NCI-H82 treated with DMSO at 0.1 percent for 48 hours (cell line): Measurements from ENCODE around the gene ZNF862.
"Not testable (repeated sequence)": the region's sequence is repeated elsewhere in the genome, so short reads cannot be mapped to it uniquely, and the experiment has no call there.

Experiments
- DNase-seq: peaks from one replicate; lab custom pipeline; 2025; ENCODE audit not compliant: unreplicated experiment; lab: John Stamatoyannopoulos, UW

ZNF862 gene

GRCh38 chr7:149823631-149824199 lies 14.5 kb upstream of the ZNF862 start:
- DNase-seq: no peak

DNA sequence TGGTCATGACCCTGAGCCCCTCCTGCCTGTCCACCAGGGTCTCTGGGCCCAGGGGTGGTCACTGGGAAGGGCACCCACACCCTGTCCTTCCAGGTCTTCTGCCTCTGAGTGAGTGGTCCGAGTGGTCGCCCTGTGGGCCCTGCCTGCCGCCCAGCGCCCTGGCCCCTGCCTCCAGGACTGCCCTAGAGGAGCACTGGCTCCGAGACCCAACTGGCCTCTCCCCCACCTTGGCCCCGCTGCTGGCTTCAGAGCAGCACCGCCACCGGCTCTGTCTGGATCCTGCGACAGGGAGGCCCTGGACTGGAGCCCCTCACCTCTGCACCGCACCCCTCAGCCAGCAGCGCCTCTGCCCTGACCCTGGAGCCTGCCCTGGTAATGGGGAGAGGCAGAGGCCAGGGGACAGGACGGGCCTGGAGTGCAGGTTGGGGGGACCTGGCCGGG lies 13.9 kb upstream of the ZNF862 start:
- DNase-seq: no peak

- DNase-seq: no peak
Measured at GRCh38 chr7:149824748-149825566, 13.2 kb upstream of the ZNF862 start.

GRCh38 chr7:149825567-149826343 lies 12.4 kb upstream of the ZNF862 start:
- no peak for DNase-seq

DNA sequence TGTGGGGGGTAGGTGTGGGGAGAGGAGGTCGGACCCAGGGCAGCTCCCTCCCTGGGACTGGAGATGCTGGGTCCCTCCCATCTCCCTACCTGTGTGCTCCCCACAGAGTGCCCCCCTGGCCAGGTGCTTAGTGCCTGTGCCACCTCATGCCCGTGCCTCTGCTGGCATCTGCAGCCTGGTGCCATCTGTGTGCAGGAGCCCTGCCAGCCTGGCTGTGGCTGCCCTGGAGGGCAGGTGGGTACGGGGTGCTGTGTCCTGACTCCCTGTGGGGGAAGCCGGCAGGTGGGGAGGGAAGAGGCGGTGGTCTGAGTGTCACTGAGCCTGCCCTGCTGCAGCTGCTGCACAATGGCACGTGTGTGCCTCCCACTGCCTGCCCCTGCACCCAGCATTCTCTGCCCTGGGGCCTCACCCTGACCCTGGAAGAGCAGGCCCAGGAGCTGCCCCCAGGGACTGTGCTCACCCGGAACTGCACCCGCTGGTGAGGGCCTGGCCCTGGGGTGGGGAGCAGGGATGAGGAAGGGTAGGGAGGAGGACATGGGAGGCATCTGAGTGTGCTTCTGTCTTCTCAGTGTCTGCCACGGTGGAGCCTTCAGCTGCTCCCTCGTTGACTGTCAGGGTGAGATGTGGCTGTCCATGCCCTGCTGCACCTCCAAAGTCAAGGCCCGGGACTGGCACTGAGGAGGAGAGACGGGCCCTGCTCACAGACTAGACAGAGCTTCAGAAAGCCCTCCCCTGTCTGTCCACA lies 11.7 kb upstream of the ZNF862 start:
- DNase-seq: no peak

GRCh38 chr7:149827089-149827981 lies 10.8 kb upstream of the ZNF862 start:
- no peak for DNase-seq

- no peak for DNase-seq
Measured at GRCh38 chr7:149828357-149829309, 9.5 kb upstream of the ZNF862 start.

DNA sequence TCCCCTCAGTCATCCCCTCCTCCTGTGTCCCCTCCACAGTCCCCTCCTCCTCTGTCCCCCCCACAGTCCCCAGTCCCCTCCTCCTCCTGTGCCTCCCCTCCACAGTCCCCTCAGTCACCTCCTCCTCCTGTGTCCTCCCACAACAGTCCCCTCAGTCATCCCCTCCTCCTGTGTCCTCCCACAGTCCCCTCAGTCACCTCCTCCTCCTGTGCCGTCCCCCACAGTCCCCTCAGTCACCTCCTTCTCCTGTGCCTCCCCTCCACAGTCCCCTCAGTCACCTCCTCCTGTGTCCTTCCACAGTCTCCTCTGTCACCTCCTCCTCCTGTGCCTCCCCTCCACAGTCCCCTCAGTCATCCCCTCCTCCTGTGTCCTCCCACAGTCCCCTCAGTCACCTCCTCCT lies 7.6 kb upstream of the ZNF862 start:
- not testable (repeated sequence) for DNase-seq

- DNase-seq: no peak
Measured at GRCh38 chr7:149830997-149831740, 7.0 kb upstream of the ZNF862 start.

GRCh38 chr7:149831741-149832219 lies 6.4 kb upstream of the ZNF862 start:
- no peak for DNase-seq

- DNase-seq: no peak
Measured at GRCh38 chr7:149832332-149833041, 5.7 kb upstream of the ZNF862 start.

- no peak for DNase-seq
Measured at GRCh38 chr7:149833495-149834130, 4.6 kb upstream of the ZNF862 start.

- no peak for DNase-seq
Measured at GRCh38 chr7:149834601-149835000, 3.6 kb upstream of the ZNF862 start.

DNA sequence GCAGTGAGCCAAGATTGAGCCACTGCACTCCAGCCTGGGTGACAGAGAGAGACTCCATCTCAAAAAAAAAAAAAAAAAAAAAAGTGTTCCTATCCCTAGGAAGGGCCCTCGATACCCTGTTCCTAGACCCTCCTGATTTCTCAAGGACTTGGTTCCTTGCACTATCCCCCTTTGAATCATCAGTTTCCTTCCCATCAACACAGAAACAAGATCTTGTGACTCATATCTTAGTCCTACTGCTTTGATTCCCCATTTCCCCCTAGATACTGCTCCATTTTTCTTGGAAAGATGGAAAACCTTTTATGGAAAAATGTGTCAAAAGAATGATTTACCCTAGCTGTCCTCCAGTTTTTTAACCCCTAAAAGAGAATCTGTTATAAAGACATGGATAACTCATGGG lies 1.7 kb upstream of the ZNF862 start:
- DNase-seq: no peak

DNA sequence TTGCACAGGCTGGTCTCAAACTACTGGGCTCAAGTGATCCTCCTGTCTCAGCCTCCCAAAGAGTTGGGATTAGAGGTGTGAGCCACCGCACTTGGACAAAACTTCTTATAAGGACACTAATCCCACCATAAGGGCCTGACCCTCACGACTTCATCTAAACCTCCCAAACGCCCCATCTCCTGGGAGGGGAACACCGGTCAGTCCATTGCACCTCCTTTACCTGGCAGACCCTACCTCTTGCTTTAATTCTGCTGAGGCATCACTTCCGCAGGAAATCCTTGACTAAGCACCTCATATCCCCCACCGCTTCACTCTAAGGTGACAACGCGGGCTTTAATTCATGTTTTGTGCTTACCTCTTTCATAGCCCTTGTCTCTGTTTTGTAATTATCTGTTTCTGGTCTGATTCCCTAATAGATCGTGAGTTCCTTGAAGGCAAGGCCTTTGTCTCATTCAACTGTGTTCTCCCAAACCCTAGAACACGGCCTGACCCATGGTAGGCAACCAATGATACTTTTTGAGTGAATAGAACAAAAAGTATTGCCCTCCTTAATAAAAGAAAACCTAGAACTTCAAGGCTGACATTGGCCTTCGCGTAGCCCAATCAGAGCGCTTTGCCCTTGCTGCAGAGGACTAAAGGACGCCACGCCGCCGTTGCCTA lies 481 bp upstream of the ZNF862 start:
- no peak for DNase-seq

GRCh38 chr7:149838992-149839408 lies 825 bp downstream of the ZNF862 start:
- DNase-seq: peak; percentile 51

GRCh38 chr7:149839933-149840332 lies 1.8 kb downstream of the ZNF862 start:
- DNase-seq: no peak
